LNCaP clone FGC (cell line): Measurements from ENCODE around the gene TARS3.

Experiments used
- DNase-seq: peaks from one replicate; pipeline ENCODE4 v3.0.0-alpha.2; 2011; ENCODE audit warnings: low read depth
- H3K4me3 ChIP-seq: 2 replicates; pipeline ENCODE4 v1.5.1; 2011; ENCODE audit warnings: mild to moderate bottlenecking, low read depth, low read length, control low read depth
- CTCF ChIP-seq: IDR thresholded peaks from 2 replicates; pipeline ENCODE4 v1.5.1; 2012; ENCODE audit warnings: mild to moderate bottlenecking; ENCODE audit not compliant: control insufficient read depth, insufficient read depth; ENCODE audit errors: extremely low read depth

TARS3 gene

GRCh38 chr15:101625184-101625583, 99.1 kb downstream of the TARS3 start:
- H3K4me3 ChIP-seq: no peak overlapping the region
- no peak for TF ChIP-seq CTCF

GRCh38 chr15:101623367-101624304, 100.6 kb downstream of the TARS3 start:
- no peak for DNase-seq
- H3K4me3 ChIP-seq: no peak overlapping the region
- TF ChIP-seq CTCF: no peak

More at GRCh38 chr15:101625184-101625583, 99.1 kb downstream of the TARS3 start:
- no peak for DNase-seq

DNA sequence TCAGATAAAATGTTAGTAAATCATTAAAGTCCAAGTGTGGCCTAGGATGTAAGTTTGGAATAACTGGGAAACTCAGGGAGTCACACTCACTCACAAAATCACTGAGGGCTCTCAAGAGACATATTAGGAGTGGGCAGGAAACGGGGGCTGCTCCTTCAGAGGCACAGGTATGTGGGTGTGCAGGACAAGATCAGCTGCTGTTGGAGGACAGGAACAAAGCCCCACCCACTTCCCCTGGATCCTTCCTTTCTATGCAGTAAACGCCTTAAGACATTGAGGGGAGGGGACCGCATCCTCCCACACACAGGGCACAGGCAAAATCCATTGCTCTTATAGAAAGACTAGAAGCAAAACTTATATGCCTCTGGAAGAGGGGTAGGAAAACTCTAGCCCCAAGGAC, 102.3 kb downstream of the TARS3 start:
- no peak for TF ChIP-seq CTCF
- no peak overlapping the region for H3K4me3 ChIP-seq
- no peak for DNase-seq

GRCh38 chr15:101620671-101621070, 103.6 kb downstream of the TARS3 start:
- H3K4me3 ChIP-seq: no peak overlapping the region
- DNase-seq: no peak
- TF ChIP-seq CTCF: no peak

- no peak for TF ChIP-seq CTCF
- no peak overlapping the region for H3K4me3 ChIP-seq
- no peak for DNase-seq
Observed at GRCh38 chr15:101619615-101619865, 104.7 kb downstream of the TARS3 start.

GRCh38 chr15:101618851-101619614, 105.2 kb downstream of the TARS3 start:
- TF ChIP-seq CTCF: no peak
- no peak for DNase-seq
- H3K4me3 ChIP-seq: no peak overlapping the region
